K562 (cell line): Measurements from ENCODE around the gene ANO8. TPM values are rescaled to one million over a fixed set of nuclear protein-coding genes. Genes with fewer than 3 reads are reported as not detected.

ENCODE experiments used
- BRF1 ChIP-seq: IDR thresholded peaks from 3 replicates; pipeline ENCODE4 v1.6.1; 2011; ENCODE audit warnings: borderline replicate concordance, mild to moderate bottlenecking; ENCODE audit not compliant: insufficient read length; ENCODE audit errors: extremely low read depth
- CBX8 ChIP-seq: fragments of 200-600 bp; sonication (generic); IDR thresholded peaks from 2 replicates; pipeline ENCODE4 v1.6.1; 2012; ENCODE audit warnings: borderline replicate concordance, mixed run types, low read depth, mild to moderate bottlenecking, moderate library complexity, mixed read lengths, low read length, control low read depth, inconsistent platforms; ENCODE audit not compliant: poor library complexity, severe bottlenecking; ENCODE audit errors: extremely low read depth
- GABPB2 ChIP-seq: fragments of 250-450 bp; sonication (Bioruptor Pico); conservative IDR thresholded peaks from 2 replicates; pipeline ENCODE4 v1.5.1; 2021; ENCODE audit warnings: mild to moderate bottlenecking
- NEUROD1 ChIP-seq: fragments of 150-350 bp; IDR thresholded peaks from 2 replicates; pipeline ENCODE4 v1.6.1; 2014; ENCODE audit warnings: borderline replicate concordance, low read length, low read depth; ENCODE audit not compliant: partially characterized antibody
- RBM15 ChIP-seq: fragments of 200-400 bp; formaldehyde crosslinking; IDR thresholded peaks from 2 replicates; pipeline ENCODE4 v1.6.1; 2018; ENCODE audit warnings: mild to moderate bottlenecking, low read length, moderate library complexity; ENCODE audit not compliant: insufficient read depth
- ZNF507 ChIP-seq: conservative IDR thresholded peaks from 2 replicates; pipeline ENCODE4 v1.6.1; 2017; ENCODE audit warnings: missing genetic modification characterization, missing compliant biosample characterization
- ZNF707 ChIP-seq: fragments of 250-450 bp; sonication (Bioruptor Pico); conservative IDR thresholded peaks from 2 replicates; pipeline ENCODE4 v1.8.0; 2022; ENCODE audit warnings: inconsistent platforms, mild to moderate bottlenecking, moderate library complexity
- polyA plus RNA-seq, 8 experiments: library from polyadenylated mRNA; depleted of rRNA in 4 of 8; stranded (reverse) in 5 of 8; unstranded in 3 of 8; fragments of >200 nt; fragmentation: Nextera tagmentation in 2 of 8; fragmentation: Illumina TruSeq in 1 of 8; extraction: Ambion mirVana in 2 of 8; extraction: Trizol in 1 of 8; gene quantifications; 2 replicates each; pipeline versions ENCODE4 v1.2.1 to v1.2.3, GENCODE V29; 2011 to 2014; ENCODE audit warnings: inconsistent platforms in 1 of 8, missing spikeins in 1 of 8
- total RNA-seq, 7 experiments: library from RNA; depleted of rRNA in 6 of 7; stranded (reverse); fragments of >200 nt in 6 of 7; fragmentation: Illumina TruSeq in 2 of 7; extraction: Trizol in 2 of 7; gene quantifications; 2 replicates each; pipeline versions ENCODE4 v1.2.1 to v1.2.3, GENCODE V29; 2011 to 2021; ENCODE audit warnings: low replicate concordance in 1 of 7
- TF ChIP-seq, protein P1 (sequence below), 2 experiments: fragments of 450-650 bp; IDR thresholded peaks; 2 replicates each; pipeline ENCODE4 v1.6.1; 2018; ENCODE audit warnings: mild to moderate bottlenecking in 2 of 2, low read depth in 1 of 2; ENCODE audit not compliant: partially characterized antibody in 2 of 2
- TF ChIP-seq, protein P2 (sequence below), 2 experiments: fragments of 450-650 bp; formaldehyde crosslinking in 1 of 2; IDR thresholded peaks; 2 replicates each; pipeline versions ENCODE4 v1.4.0 to v1.6.1; 2014 to 2020; ENCODE audit warnings: mild to moderate bottlenecking in 2 of 2, borderline replicate concordance in 1 of 2, low read depth in 1 of 2
- TF ChIP-seq, protein P3 (sequence below): sonication (generic); formaldehyde crosslinking; IDR thresholded peaks from 2 replicates; pipeline ENCODE4 v1.8.0; 2022; ENCODE audit warnings: mild to moderate bottlenecking, missing genetic modification reagents

The ANO8 gene
- total and polyA plus RNA-seq, 9 of the 15 experiments (the other 6 are each of a cell fraction or from before 2014, with no cell fraction given): 0.07 to 7.6 (median 2.3) TPM; not detected in 1

DNA sequence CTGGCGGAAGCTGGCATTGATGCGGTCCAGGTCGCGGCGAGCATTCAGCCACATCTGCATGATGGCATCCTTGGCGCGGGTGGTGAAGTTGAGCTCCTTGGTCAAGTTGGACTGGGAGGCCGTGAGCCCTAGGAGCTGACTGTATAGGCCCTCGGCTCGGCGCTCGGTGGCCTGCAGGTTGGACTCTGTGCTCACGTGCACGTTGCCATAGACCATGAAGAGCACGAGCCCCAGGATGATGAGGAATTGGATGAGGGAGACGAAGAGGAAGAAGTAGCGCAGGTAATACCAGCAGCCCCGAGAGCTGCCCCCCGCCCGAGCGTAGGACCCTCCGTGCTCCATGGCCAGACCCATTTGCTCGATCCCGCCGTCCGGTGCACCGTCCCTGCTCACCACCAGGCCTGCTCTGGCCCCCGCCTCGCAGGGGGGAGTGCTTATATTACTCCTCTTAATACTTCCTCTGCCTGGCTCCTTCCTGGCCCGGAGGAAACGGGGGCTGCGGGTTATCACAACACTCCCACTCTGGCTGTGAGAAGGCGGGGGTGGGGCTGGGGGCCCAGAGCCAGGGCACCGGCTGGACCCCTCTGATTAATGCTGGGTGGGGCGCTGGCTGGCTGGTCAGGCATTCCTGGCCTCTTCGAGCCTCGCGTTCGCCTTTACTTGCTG is 42.4 kb upstream of the ANO8 start, which contains the start of gene PLVAP (continued):
- no peak for TF ChIP-seq ZNF707
- TF ChIP-seq, protein P1, sequence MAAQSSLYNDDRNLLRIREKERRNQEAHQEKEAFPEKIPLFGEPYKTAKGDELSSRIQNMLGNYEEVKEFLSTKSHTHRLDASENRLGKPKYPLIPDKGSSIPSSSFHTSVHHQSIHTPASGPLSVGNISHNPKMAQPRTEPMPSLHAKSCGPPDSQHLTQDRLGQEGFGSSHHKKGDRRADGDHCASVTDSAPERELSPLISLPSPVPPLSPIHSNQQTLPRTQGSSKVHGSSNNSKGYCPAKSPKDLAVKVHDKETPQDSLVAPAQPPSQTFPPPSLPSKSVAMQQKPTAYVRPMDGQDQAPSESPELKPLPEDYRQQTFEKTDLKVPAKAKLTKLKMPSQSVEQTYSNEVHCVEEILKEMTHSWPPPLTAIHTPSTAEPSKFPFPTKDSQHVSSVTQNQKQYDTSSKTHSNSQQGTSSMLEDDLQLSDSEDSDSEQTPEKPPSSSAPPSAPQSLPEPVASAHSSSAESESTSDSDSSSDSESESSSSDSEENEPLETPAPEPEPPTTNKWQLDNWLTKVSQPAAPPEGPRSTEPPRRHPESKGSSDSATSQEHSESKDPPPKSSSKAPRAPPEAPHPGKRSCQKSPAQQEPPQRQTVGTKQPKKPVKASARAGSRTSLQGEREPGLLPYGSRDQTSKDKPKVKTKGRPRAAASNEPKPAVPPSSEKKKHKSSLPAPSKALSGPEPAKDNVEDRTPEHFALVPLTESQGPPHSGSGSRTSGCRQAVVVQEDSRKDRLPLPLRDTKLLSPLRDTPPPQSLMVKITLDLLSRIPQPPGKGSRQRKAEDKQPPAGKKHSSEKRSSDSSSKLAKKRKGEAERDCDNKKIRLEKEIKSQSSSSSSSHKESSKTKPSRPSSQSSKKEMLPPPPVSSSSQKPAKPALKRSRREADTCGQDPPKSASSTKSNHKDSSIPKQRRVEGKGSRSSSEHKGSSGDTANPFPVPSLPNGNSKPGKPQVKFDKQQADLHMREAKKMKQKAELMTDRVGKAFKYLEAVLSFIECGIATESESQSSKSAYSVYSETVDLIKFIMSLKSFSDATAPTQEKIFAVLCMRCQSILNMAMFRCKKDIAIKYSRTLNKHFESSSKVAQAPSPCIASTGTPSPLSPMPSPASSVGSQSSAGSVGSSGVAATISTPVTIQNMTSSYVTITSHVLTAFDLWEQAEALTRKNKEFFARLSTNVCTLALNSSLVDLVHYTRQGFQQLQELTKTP (IDR thresholded peaks at IDR 0.05; ENCODE audit: low read depth in 1 of 2, partially characterized antibody in 2 of 2): no peak
- no peak for TF ChIP-seq GABPB2 (CRISPR knock-in tag)
- no peak for TF ChIP-seq RBM15
- TF ChIP-seq NEUROD1: no peak
- no peak for TF ChIP-seq BRF1
- TF ChIP-seq, protein P2, sequence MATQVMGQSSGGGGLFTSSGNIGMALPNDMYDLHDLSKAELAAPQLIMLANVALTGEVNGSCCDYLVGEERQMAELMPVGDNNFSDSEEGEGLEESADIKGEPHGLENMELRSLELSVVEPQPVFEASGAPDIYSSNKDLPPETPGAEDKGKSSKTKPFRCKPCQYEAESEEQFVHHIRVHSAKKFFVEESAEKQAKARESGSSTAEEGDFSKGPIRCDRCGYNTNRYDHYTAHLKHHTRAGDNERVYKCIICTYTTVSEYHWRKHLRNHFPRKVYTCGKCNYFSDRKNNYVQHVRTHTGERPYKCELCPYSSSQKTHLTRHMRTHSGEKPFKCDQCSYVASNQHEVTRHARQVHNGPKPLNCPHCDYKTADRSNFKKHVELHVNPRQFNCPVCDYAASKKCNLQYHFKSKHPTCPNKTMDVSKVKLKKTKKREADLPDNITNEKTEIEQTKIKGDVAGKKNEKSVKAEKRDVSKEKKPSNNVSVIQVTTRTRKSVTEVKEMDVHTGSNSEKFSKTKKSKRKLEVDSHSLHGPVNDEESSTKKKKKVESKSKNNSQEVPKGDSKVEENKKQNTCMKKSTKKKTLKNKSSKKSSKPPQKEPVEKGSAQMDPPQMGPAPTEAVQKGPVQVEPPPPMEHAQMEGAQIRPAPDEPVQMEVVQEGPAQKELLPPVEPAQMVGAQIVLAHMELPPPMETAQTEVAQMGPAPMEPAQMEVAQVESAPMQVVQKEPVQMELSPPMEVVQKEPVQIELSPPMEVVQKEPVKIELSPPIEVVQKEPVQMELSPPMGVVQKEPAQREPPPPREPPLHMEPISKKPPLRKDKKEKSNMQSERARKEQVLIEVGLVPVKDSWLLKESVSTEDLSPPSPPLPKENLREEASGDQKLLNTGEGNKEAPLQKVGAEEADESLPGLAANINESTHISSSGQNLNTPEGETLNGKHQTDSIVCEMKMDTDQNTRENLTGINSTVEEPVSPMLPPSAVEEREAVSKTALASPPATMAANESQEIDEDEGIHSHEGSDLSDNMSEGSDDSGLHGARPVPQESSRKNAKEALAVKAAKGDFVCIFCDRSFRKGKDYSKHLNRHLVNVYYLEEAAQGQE (IDR thresholded peaks at IDR 0.05; ENCODE audit: borderline replicate concordance): no peak
- TF ChIP-seq, protein P2 (CRISPR knock-in tag; IDR thresholded peaks at IDR 0.05; ENCODE audit: low read depth): no peak
- no peak for TF ChIP-seq CBX8
- TF ChIP-seq, protein P3, sequence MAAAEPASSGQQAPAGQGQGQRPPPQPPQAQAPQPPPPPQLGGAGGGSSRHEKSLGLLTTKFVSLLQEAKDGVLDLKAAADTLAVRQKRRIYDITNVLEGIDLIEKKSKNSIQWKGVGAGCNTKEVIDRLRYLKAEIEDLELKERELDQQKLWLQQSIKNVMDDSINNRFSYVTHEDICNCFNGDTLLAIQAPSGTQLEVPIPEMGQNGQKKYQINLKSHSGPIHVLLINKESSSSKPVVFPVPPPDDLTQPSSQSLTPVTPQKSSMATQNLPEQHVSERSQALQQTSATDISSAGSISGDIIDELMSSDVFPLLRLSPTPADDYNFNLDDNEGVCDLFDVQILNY (CRISPR knock-in tag): no peak
- TF ChIP-seq ZNF507: no peak
